Measurements from ENCODE around the gene BEX2.
"Not testable (repeated sequence)": the region's sequence is repeated elsewhere in the genome, so short reads cannot be mapped to it uniquely, and the experiment has no call there.

Gene BEX2

GRCh38 chrX:103329991-103330390 lies 19.2 kb upstream of the BEX2 start, which contains the start of gene TCEAL7:
TCEAL7 (plus strand) TSS chrX:103330239; CDS start chrX:103331404, 1,165 bp downstream.
- no peaks in the 10 kb centered on the region for H3K4me1 ChIP-seq
- H3K4me3 ChIP-seq, result peak within 1 kb of the TSS; percentile 42 to 48
- no peaks in the 10 kb centered on the region for H3K36me3 ChIP-seq
- H3K27me3 ChIP-seq, result no peaks in the 10 kb centered on the region
- DNase-seq, result peak in 1 of 2 donors; percentile 64
- H3K9me3 ChIP-seq, result no peaks in the 10 kb centered on the region
- no peak for TF ChIP-seq CTCF (IDR thresholded peaks at IDR 0.05)
- H3K27ac ChIP-seq, result no peak within 1 kb of the TSS
- intact Hi-C loops (cut with DNase I; ENCODE audit: low total_unique reads), result no loop called here

GRCh38 chrX:103311399-103311780 lies 600 bp upstream of the BEX2 start:
- peaks cover 0 to 8% (median 4%) of the 10 kb centered on the region in 4 donors for H3K4me1 ChIP-seq
- no peak for TF ChIP-seq CTCF (IDR thresholded peaks at IDR 0.05)
- no peak for DNase-seq
- no peaks in the 10 kb centered on the region for H3K9me3 ChIP-seq
- H3K27me3 ChIP-seq, result peaks cover 0 to 9% of the 10 kb centered on the region in 2 donors
- no peaks in the 10 kb centered on the region for H3K36me3 ChIP-seq
- intact Hi-C loops (cut with DNase I; ENCODE audit: low total_unique reads), result no loop called here
- no peak overlapping the region for H3K27ac ChIP-seq
- H3K4me3 ChIP-seq, result no peak overlapping the region

- Histone ChIP-seq H3K36me3 (no peaks in the 10 kb centered on the region), H3K4me3 (peak overlapping the region; percentile 40 to 55), H3K4me1 (peaks cover 0 to 8% (median 4%) of the 10 kb centered on the region in 4 donors), H3K27me3 (peaks cover 0 to 9% of the 10 kb centered on the region in 2 donors), H3K27ac (no peak overlapping the region), H3K9me3 (no peaks in the 10 kb centered on the region)
- intact Hi-C loops (cut with DNase I; ENCODE audit: low total_unique reads), result no loop called here
- TF ChIP-seq CTCF (IDR thresholded peaks at IDR 0.05), result no peak
- DNase-seq, result no peak
These were observed 783 bp downstream of the BEX2 start for GRCh38 chrX:103309860-103310554.

GRCh38 chrX:103305666-103306065 lies 5.1 kb downstream of the BEX2 start:
- H3K4me3 ChIP-seq; H3K4me1 ChIP-seq; intact Hi-C loops (cut with DNase I; ENCODE audit: low total_unique reads); H3K9me3 ChIP-seq; H3K36me3 ChIP-seq; H3K27me3 ChIP-seq; DNase-seq; H3K27ac ChIP-seq: not testable (repeated sequence)

- no peaks in the 10 kb centered on the region for H3K36me3 ChIP-seq
- intact Hi-C loops (cut with DNase I; ENCODE audit: low total_unique reads), result no loop called here
- H3K27ac ChIP-seq, result no peak overlapping the region
- H3K4me3 ChIP-seq, result no peak overlapping the region
- TF ChIP-seq CTCF (IDR thresholded peaks at IDR 0.05), result no peak
- no peaks in the 10 kb centered on the region for H3K9me3 ChIP-seq
- no peaks in the 10 kb centered on the region for H3K4me1 ChIP-seq
- H3K27me3 ChIP-seq, result no peaks in the 10 kb centered on the region
- no peak for DNase-seq
These were observed 6.1 kb downstream of the BEX2 start for GRCh38 chrX:103304705-103305104.

- Histone ChIP-seq H3K4me1 (no peaks in the 10 kb centered on the region), H3K9me3 (peaks cover 0 to 6% (median 0%) of the 10 kb centered on the region in 3 donors), H3K36me3 (no peaks in the 10 kb centered on the region), H3K27me3 (no peaks in the 10 kb centered on the region), H3K4me3 (no peak overlapping the region), H3K27ac (no peak overlapping the region)
- no peak for TF ChIP-seq CTCF (IDR thresholded peaks at IDR 0.05)
- intact Hi-C loops (cut with DNase I; ENCODE audit: low total_unique reads), result no loop called here
- no peak for DNase-seq
These were observed 17.7 kb downstream of the BEX2 start for GRCh38 chrX:103293118-103293517.

Data from tibial artery (tissue), 4 donors.